ENCODE results near the gene AP4M1. TPM values are rescaled to one million over a fixed set of nuclear protein-coding genes. Genes with fewer than 3 reads are reported as not detected.

Gene AP4M1
- total and polyA plus RNA-seq, 9 of the 15 experiments (the other 6 are each of a cell fraction or from before 2014, with no cell fraction given) = 1.3 to 30.9 (median 14.1) TPM

GRCh38 chr7:100088621-100089457, 12.6 kb upstream of the AP4M1 start, which contains the start of gene COPS6 (continued):
- no peak for TF ChIP-seq PBX2 (CRISPR knock-in tag; IDR thresholded peaks at IDR 0.05; ENCODE audit: low read depth)
- TF ChIP-seq PBX2 (tag; conservative IDR thresholded peaks at IDR 0.05; ENCODE audit: low read depth) = no peak
- peak in 1 of 2 experiments; percentile 79; a peak in 2 of 4 replicates for TF ChIP-seq HDAC1 (IDR thresholded peaks at IDR 0.05)
- peak in 1 of 2 experiments; percentile 63; a peak in 1 of 4 replicates for TF ChIP-seq CSDE1 (IDR thresholded peaks at IDR 0.05)
- peak; percentile 18; the same call in 1 of the 2 replicates for TF ChIP-seq NFE2 (IDR thresholded peaks at IDR 0.05; ENCODE audit: low read depth)
- peak; percentile 45; the same call in 1 of the 2 replicates for TF ChIP-seq ZNF165 (CRISPR knock-in tag; IDR thresholded peaks at IDR 0.05; ENCODE audit: borderline replicate concordance)
- no peak for TF ChIP-seq TAL1 (IDR thresholded peaks at IDR 0.05)
- no peak for TF ChIP-seq CTCF (IDR thresholded peaks at IDR 0.05 in 2 of 3, conservative IDR thresholded peaks at IDR 0.05 in 1 of 3; ENCODE audit: insufficient read depth in 2 of 3, low read depth in 1 of 3, low read length in 3 of 3)
- TF ChIP-seq GATAD2B (IDR thresholded peaks at IDR 0.05; ENCODE audit: borderline replicate concordance) = peak; percentile 65; the same call in 1 of the 2 replicates
- TF ChIP-seq GTF2A2 (tag; IDR thresholded peaks at IDR 0.05) = peak; percentile 62
- TF ChIP-seq HNRNPH1 (optimal IDR thresholded peaks at IDR 0.05; ENCODE audit: low read depth, low read length) = no peak
- no peak for TF ChIP-seq EZH2 (IDR thresholded peaks at IDR 0.05; ENCODE audit: borderline replicate concordance, low read depth, low read length)
- peak; percentile 95 for TF ChIP-seq ZBTB33 (CRISPR knock-in tag; IDR thresholded peaks at IDR 0.05)
- TF ChIP-seq ZNF23 (CRISPR knock-in tag; IDR thresholded peaks at IDR 0.05) = no peak
- TF ChIP-seq TFAP4 (CRISPR knock-in tag; IDR thresholded peaks at IDR 0.05; ENCODE audit: borderline replicate concordance) = peak; percentile 87
- no peak for TF ChIP-seq HDAC3 (IDR thresholded peaks at IDR 0.05; ENCODE audit: borderline replicate concordance, partially characterized antibody)
- TF ChIP-seq ZBTB9 (CRISPR knock-in tag; IDR thresholded peaks at IDR 0.05) = peak; percentile 87; the same call in 1 of the 2 replicates
- no peak; the same call in 1 of the 2 replicates for TF ChIP-seq JUNB (CRISPR knock-in tag; conservative IDR thresholded peaks at IDR 0.05)
- peak; percentile 99 for TF ChIP-seq L3MBTL2 (IDR thresholded peaks at IDR 0.05)

Data from K562 (cell line).